K562 (cell line): ENCODE measurements around the gene TRMT1. TPM values are rescaled to one million over a fixed set of nuclear protein-coding genes. Genes with fewer than 3 reads are reported as not detected.

Experiments
- MAFF ChIP-seq: IDR thresholded peaks from 2 replicates; pipeline ENCODE4 v1.6.1; 2012; ENCODE audit warnings: low read length, improper control_type of control experiment
- MEF2D ChIP-seq: conservative IDR thresholded peaks from 2 replicates; pipeline ENCODE4 v1.6.1; 2016; ENCODE audit warnings: low read depth, missing genetic modification characterization, missing compliant biosample characterization
- MTA3 ChIP-seq: fragments of 450-650 bp; formaldehyde crosslinking; IDR thresholded peaks from 2 replicates; pipeline ENCODE4 v1.6.1; 2017; ENCODE audit warnings: mild to moderate bottlenecking, borderline replicate concordance
- MYBL2 ChIP-seq, 2 experiments: fragments of 450-650 bp in 1 of 2; sonication (generic) in 1 of 2; formaldehyde crosslinking in 1 of 2; IDR thresholded peaks; 2 replicates each; pipeline versions ENCODE4 v1.6.1 to v1.8.1; 2017 to 2022; ENCODE audit warnings: borderline replicate concordance in 1 of 2, inconsistent platforms in 1 of 2, low read depth in 1 of 2, mild to moderate bottlenecking in 1 of 2, missing genetic modification reagents in 1 of 2, moderate library complexity in 1 of 2
- NFIC ChIP-seq: fragments of 450-650 bp; IDR thresholded peaks from 2 replicates; pipeline ENCODE4 v1.6.1; 2017; ENCODE audit warnings: mild to moderate bottlenecking, inconsistent platforms
- POLR2AphosphoS2 ChIP-seq: IDR thresholded peaks from 2 replicates; pipeline ENCODE4 v1.6.1; 2012; ENCODE audit warnings: low read length, improper control_type of control experiment
- RAD51 ChIP-seq: fragments of 450-650 bp; IDR thresholded peaks from 2 replicates; pipeline ENCODE4 v1.7.1; 2016; ENCODE audit warnings: low read depth, mild to moderate bottlenecking, borderline replicate concordance
- RB1 ChIP-seq: fragments of 450-650 bp; IDR thresholded peaks from 2 replicates; pipeline ENCODE4 v1.6.1; 2017; ENCODE audit warnings: low read depth, mild to moderate bottlenecking
- RBM15 ChIP-seq: fragments of 200-400 bp; formaldehyde crosslinking; IDR thresholded peaks from 2 replicates; pipeline ENCODE4 v1.6.1; 2018; ENCODE audit warnings: mild to moderate bottlenecking, low read length, moderate library complexity; ENCODE audit not compliant: insufficient read depth
- SIRT6 ChIP-seq: IDR thresholded peaks from one replicate; pipeline ENCODE4 v1.6.1; 2012; ENCODE audit warnings: low read depth, mild to moderate bottlenecking, control low read depth, inconsistent platforms, low read length, moderate library complexity
- SIX5 ChIP-seq, 2 experiments: IDR thresholded peaks; 2 replicates each; pipeline ENCODE4 v1.6.1; 2011; ENCODE audit warnings: low read length in 2 of 2, borderline replicate concordance in 1 of 2, low read depth in 1 of 2, mild to moderate bottlenecking in 1 of 2, moderate library complexity in 1 of 2; ENCODE audit not compliant: insufficient read depth in 1 of 2
- TBP ChIP-seq: optimal IDR thresholded peaks from 2 replicates; pipeline ENCODE3; 2011; ENCODE audit warnings: low read depth, low read length, improper control_type of control experiment
- U2AF2 ChIP-seq: fragments of 200-400 bp; formaldehyde crosslinking; optimal IDR thresholded peaks from 2 replicates; pipeline ENCODE3; 2017; ENCODE audit warnings: low read depth, mild to moderate bottlenecking, low read length
- ZNF175 ChIP-seq: fragments of 200-800 bp; sonication (Bioruptor generic); IDR thresholded peaks from 2 replicates; pipeline ENCODE4 v1.6.1; 2016; ENCODE audit warnings: low read depth, mild to moderate bottlenecking, missing genetic modification characterization, missing compliant biosample characterization
- ZNF263 ChIP-seq: sonication (generic); formaldehyde crosslinking; IDR thresholded peaks from 2 replicates; pipeline ENCODE4 v1.8.0; 2022; ENCODE audit warnings: mild to moderate bottlenecking, missing genetic modification reagents, borderline replicate concordance
- ZNF717 ChIP-seq: fragments of 250-450 bp; sonication (Bioruptor Pico); IDR thresholded peaks from 2 replicates; pipeline ENCODE4 v1.5.0; 2021
- ZNF766 ChIP-seq: fragments of 200-800 bp; sonication (Bioruptor generic); conservative IDR thresholded peaks from 2 replicates; pipeline ENCODE4 v1.6.1; 2016; ENCODE audit warnings: missing genetic modification characterization, missing compliant biosample characterization
- polyA plus RNA-seq, 8 experiments: library from polyadenylated mRNA; depleted of rRNA in 4 of 8; stranded (reverse) in 5 of 8; unstranded in 3 of 8; fragments of >200 nt; fragmentation: Nextera tagmentation in 2 of 8; fragmentation: Illumina TruSeq in 1 of 8; extraction: Ambion mirVana in 2 of 8; extraction: Trizol in 1 of 8; gene quantifications; 2 replicates each; pipeline versions ENCODE4 v1.2.1 to v1.2.3, GENCODE V29; 2011 to 2014; ENCODE audit warnings: inconsistent platforms in 1 of 8, missing spikeins in 1 of 8
- total RNA-seq, 7 experiments: library from RNA; depleted of rRNA in 6 of 7; stranded (reverse); fragments of >200 nt in 6 of 7; fragmentation: Illumina TruSeq in 2 of 7; extraction: Trizol in 2 of 7; gene quantifications; 2 replicates each; pipeline versions ENCODE4 v1.2.1 to v1.2.3, GENCODE V29; 2011 to 2021; ENCODE audit warnings: low replicate concordance in 1 of 7
- TF ChIP-seq, protein P1 (sequence below): sonication (generic); formaldehyde crosslinking; IDR thresholded peaks from 2 replicates; pipeline ENCODE4 v1.8.0; 2022; ENCODE audit warnings: missing genetic modification reagents, mild to moderate bottlenecking, borderline replicate concordance
- TF ChIP-seq, protein P2 (sequence below): fragments of 200-800 bp; sonication (Bioruptor generic); IDR thresholded peaks from 2 replicates; pipeline ENCODE4 v1.6.1; 2017; ENCODE audit warnings: missing genetic modification characterization, missing compliant biosample characterization
- TF ChIP-seq, protein P3 (sequence below): fragments of 250-450 bp; sonication (Bioruptor Pico); IDR thresholded peaks from 2 replicates; pipeline ENCODE4 v1.4.0; 2020
- TF ChIP-seq, protein P4 (sequence below): fragments of 250-450 bp; sonication (Bioruptor Pico); IDR thresholded peaks from 2 replicates; pipeline ENCODE4 v1.5.0; 2021

The TRMT1 gene
- total and polyA plus RNA-seq, 9 of the 15 experiments (the other 6 are each of a cell fraction or from before 2014, with no cell fraction given) = 5.8 to 158 (median 54.3) TPM

DNA sequence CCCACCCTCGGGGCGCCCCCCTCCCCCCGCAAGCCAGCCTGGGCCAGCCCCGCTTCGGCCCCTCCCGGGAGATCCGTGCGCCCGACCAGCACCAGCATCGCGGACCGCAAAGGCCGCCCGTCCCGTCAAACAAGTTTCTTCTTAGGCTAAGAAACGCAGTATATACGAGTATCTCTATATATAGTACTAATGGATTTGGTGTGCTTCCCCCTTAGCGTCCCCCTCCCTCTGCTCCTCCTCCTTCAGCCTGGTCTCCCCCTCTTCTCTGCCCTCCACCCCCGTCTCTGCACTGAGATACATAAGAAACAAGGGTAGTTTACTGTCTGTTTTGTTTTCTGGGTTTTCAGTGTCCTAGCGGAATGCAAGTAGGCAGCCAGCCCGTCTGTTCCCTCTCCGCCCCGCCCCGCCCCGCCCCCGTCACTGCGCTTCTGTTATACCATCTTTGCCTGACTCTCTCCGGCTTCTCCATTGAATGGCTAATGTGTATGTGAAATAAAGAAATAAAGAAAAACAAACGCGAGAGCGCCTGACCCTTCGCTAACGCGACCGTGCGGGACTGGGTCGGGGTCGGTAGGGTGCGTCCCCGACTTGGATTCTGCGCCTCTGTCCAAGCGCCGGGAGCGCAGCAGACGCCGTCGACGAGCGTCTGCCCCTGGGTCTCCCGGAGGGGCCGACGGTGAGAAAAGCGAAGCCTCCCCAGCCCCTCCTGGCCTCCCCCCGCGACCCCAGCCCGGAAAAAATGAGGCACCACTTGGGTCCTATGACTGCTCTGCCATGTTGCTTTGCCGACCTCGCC, 18.1 kb downstream of the TRMT1 start (continued):
- TF ChIP-seq ZNF263 (CRISPR knock-in tag) (peak; percentile 17; the same call in 1 of the 2 replicates), POLR2AphosphoS2 (peak; percentile 99), MEF2D (tag) (peak; percentile 73), U2AF2 (no peak), MTA3 (0 out of 2 replicates have a peak, but pooled peaks have one; percentile 47), RB1 (no peak), RBM15 (no peak), ZNF766 (CRISPR knock-in tag) (0 out of 2 replicates have a peak, but pooled peaks have one; percentile 3), SIRT6 (no peak), MAFF (no peak), ZNF717 (CRISPR knock-in tag) (0 out of 2 replicates have a peak, but pooled peaks have one; percentile 35), MYBL2 (IDR thresholded peaks at IDR 0.05; ENCODE audit: low read depth) (no peak), MYBL2 (CRISPR knock-in tag; IDR thresholded peaks at IDR 0.05; ENCODE audit: borderline replicate concordance) (no peak), TBP (peak; percentile 26), SIX5 (IDR thresholded peaks at IDR 0.05; ENCODE audit: borderline replicate concordance in 1 of 2, insufficient read depth in 1 of 2, low read depth in 1 of 2, low read length in 2 of 2) (no peak), NFIC (peak; percentile 75), ZNF175 (no peak), RAD51 (no peak)
- TF ChIP-seq, protein P1, sequence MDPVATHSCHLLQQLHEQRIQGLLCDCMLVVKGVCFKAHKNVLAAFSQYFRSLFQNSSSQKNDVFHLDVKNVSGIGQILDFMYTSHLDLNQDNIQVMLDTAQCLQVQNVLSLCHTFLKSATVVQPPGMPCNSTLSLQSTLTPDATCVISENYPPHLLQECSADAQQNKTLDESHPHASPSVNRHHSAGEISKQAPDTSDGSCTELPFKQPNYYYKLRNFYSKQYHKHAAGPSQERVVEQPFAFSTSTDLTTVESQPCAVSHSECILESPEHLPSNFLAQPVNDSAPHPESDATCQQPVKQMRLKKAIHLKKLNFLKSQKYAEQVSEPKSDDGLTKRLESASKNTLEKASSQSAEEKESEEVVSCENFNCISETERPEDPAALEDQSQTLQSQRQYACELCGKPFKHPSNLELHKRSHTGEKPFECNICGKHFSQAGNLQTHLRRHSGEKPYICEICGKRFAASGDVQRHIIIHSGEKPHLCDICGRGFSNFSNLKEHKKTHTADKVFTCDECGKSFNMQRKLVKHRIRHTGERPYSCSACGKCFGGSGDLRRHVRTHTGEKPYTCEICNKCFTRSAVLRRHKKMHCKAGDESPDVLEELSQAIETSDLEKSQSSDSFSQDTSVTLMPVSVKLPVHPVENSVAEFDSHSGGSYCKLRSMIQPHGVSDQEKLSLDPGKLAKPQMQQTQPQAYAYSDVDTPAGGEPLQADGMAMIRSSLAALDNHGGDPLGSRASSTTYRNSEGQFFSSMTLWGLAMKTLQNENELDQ (CRISPR knock-in tag) = no peak
- TF ChIP-seq, protein P2, sequence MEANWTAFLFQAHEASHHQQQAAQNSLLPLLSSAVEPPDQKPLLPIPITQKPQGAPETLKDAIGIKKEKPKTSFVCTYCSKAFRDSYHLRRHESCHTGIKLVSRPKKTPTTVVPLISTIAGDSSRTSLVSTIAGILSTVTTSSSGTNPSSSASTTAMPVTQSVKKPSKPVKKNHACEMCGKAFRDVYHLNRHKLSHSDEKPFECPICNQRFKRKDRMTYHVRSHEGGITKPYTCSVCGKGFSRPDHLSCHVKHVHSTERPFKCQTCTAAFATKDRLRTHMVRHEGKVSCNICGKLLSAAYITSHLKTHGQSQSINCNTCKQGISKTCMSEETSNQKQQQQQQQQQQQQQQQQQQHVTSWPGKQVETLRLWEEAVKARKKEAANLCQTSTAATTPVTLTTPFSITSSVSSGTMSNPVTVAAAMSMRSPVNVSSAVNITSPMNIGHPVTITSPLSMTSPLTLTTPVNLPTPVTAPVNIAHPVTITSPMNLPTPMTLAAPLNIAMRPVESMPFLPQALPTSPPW (CRISPR knock-in tag) = peak; percentile 79
- TF ChIP-seq, protein P3, sequence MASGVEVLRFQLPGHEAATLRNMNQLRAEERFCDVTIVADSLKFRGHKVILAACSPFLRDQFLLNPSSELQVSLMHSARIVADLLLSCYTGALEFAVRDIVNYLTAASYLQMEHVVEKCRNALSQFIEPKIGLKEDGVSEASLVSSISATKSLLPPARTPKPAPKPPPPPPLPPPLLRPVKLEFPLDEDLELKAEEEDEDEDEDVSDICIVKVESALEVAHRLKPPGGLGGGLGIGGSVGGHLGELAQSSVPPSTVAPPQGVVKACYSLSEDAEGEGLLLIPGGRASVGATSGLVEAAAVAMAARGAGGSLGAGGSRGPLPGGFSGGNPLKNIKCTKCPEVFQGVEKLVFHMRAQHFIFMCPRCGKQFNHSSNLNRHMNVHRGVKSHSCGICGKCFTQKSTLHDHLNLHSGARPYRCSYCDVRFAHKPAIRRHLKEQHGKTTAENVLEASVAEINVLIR (CRISPR knock-in tag) = no peak
- TF ChIP-seq, protein P4, sequence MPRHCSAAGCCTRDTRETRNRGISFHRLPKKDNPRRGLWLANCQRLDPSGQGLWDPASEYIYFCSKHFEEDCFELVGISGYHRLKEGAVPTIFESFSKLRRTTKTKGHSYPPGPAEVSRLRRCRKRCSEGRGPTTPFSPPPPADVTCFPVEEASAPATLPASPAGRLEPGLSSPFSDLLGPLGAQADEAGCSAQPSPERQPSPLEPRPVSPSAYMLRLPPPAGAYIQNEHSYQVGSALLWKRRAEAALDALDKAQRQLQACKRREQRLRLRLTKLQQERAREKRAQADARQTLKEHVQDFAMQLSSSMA (CRISPR knock-in tag) = peak; percentile 42; the same call in 1 of the 2 replicates
